Osteoblast (primary cell): ENCODE results near the gene CALN1. TPM values are rescaled to one million over a fixed set of nuclear protein-coding genes. Genes with fewer than 3 reads are reported as not detected.
A peak's percentile ranks its signal among the peaks of the same experiment; 100 is the strongest.

Source experiments
- DNase-seq: peaks from one replicate; pipeline ENCODE4 v3.0.0; 2011; ENCODE audit warnings: low spot score, mixed read lengths; ENCODE audit not compliant: insufficient read length; ENCODE audit errors: missing footprints
- H2AFZ ChIP-seq: 2 replicates; pipeline ENCODE4 v1.6.0; 2011; ENCODE audit warnings: mild to moderate bottlenecking, low read length
- H3K27ac ChIP-seq: 2 replicates; pipeline ENCODE4 v1.5.1; 2011; ENCODE audit warnings: mild to moderate bottlenecking, low read depth, low read length, moderate library complexity
- H3K27me3 ChIP-seq: 2 replicates; pipeline ENCODE4 v1.6.0; 2012; ENCODE audit warnings: mild to moderate bottlenecking, control low read depth, inconsistent platforms, low read length, moderate library complexity; ENCODE audit not compliant: insufficient read depth
- H3K36me3 ChIP-seq: 2 replicates; pipeline ENCODE4 v1.5.1; 2011; ENCODE audit warnings: mild to moderate bottlenecking, low read length, control low read depth, moderate library complexity; ENCODE audit not compliant: insufficient read depth
- H3K4me1 ChIP-seq: 2 replicates; pipeline ENCODE4 v1.5.1; 2011; ENCODE audit warnings: mild to moderate bottlenecking, low read length, control low read depth, moderate library complexity; ENCODE audit not compliant: insufficient read depth
- H3K4me2 ChIP-seq: 2 replicates; pipeline ENCODE4 v1.6.0; 2011; ENCODE audit warnings: mild to moderate bottlenecking, low read length; ENCODE audit not compliant: insufficient read depth
- H3K4me3 ChIP-seq: fragments of 200-600 bp; sonication (generic); 3 replicates; pipeline ENCODE4 v1.5.1; 2012; ENCODE audit warnings: mild to moderate bottlenecking, low read length, inconsistent platforms; ENCODE audit not compliant: insufficient read depth
- H3K79me2 ChIP-seq: 2 replicates; pipeline ENCODE4 v1.6.0; 2012; ENCODE audit warnings: mild to moderate bottlenecking, low read length, control low read depth, inconsistent platforms; ENCODE audit not compliant: insufficient read depth
- H3K9me3 ChIP-seq: 2 replicates; pipeline ENCODE4 v1.5.1; 2011; ENCODE audit warnings: low read depth, low read length, control low read depth
- H4K20me1 ChIP-seq: 2 replicates; pipeline ENCODE4 v1.6.0; 2012; ENCODE audit warnings: mild to moderate bottlenecking, low read length, control low read depth; ENCODE audit not compliant: insufficient read depth
- CTCF ChIP-seq: IDR thresholded peaks from 2 replicates; pipeline ENCODE4 v1.5.1; 2011; ENCODE audit warnings: mild to moderate bottlenecking, low read depth, low read length, moderate library complexity; ENCODE audit errors: extremely low read depth
- total RNA-seq: library from RNA; depleted of rRNA; stranded (reverse); fragments of >200 nt; gene quantifications from 2 replicates; pipeline ENCODE4 v1.2.3, GENCODE V29; 2012

CALN1 gene
- total RNA-seq, 1 donor, result not detected

- no peaks in the 10 kb centered on the region for H3K4me1 ChIP-seq
- H4K20me1 ChIP-seq, result no peaks in the 10 kb centered on the region
- H3K27ac ChIP-seq, result no peak overlapping the region
- H3K36me3 ChIP-seq, result no peaks in the 10 kb centered on the region
- H2AFZ ChIP-seq, result no peak overlapping the region
- no peak for TF ChIP-seq CTCF
- H3K79me2 ChIP-seq, result no peaks in the 10 kb centered on the region
- DNase-seq, result no peak
- no peaks in the 10 kb centered on the region for H3K9me3 ChIP-seq
- H3K27me3 ChIP-seq, result no peaks in the 10 kb centered on the region
- H3K4me3 ChIP-seq, result no peak overlapping the region
- no peak overlapping the region for H3K4me2 ChIP-seq
These were observed 4.7 kb upstream of the CALN1 start for GRCh38 chr7:72416846-72417245.

- Histone ChIP-seq H3K36me3 (no peaks in the 10 kb centered on the region), H3K27ac (no peak overlapping the region), H3K27me3 (no peaks in the 10 kb centered on the region), H4K20me1 (no peaks in the 10 kb centered on the region), H3K4me1 (no peaks in the 10 kb centered on the region), H3K9me3 (no peaks in the 10 kb centered on the region), H3K79me2 (no peaks in the 10 kb centered on the region), H3K4me2 (no peak overlapping the region), H2AFZ (no peak overlapping the region), H3K4me3 (no peak overlapping the region)
- no peak for DNase-seq
- TF ChIP-seq CTCF, result no peak
These were observed 3.4 kb upstream of the CALN1 start for GRCh38 chr7:72415586-72415985.

- Histone ChIP-seq H3K4me3 (no peak overlapping the region), H3K4me1 (no peaks in the 10 kb centered on the region), H2AFZ (no peak overlapping the region), H3K27me3 (no peaks in the 10 kb centered on the region), H4K20me1 (no peaks in the 10 kb centered on the region), H3K27ac (no peak overlapping the region), H3K36me3 (no peaks in the 10 kb centered on the region), H3K79me2 (no peaks in the 10 kb centered on the region), H3K9me3 (no peaks in the 10 kb centered on the region), H3K4me2 (no peak overlapping the region)
- DNase-seq, result no peak
- TF ChIP-seq CTCF, result no peak
These were observed 1.7 kb upstream of the CALN1 start for GRCh38 chr7:72413886-72414285.

GRCh38 chr7:72413290-72413689 is 1.2 kb upstream of the CALN1 start:
- H3K4me1 ChIP-seq, result no peaks in the 10 kb centered on the region
- no peak overlapping the region for H2AFZ ChIP-seq
- no peaks in the 10 kb centered on the region for H3K9me3 ChIP-seq
- H3K79me2 ChIP-seq, result no peaks in the 10 kb centered on the region
- no peak overlapping the region for H3K4me3 ChIP-seq
- H4K20me1 ChIP-seq, result no peaks in the 10 kb centered on the region
- TF ChIP-seq CTCF, result no peak
- peak; percentile 62 for DNase-seq
- H3K4me2 ChIP-seq, result no peak overlapping the region
- H3K27me3 ChIP-seq, result no peaks in the 10 kb centered on the region
- no peak overlapping the region for H3K27ac ChIP-seq
- no peaks in the 10 kb centered on the region for H3K36me3 ChIP-seq
